HepG2 (cell line): ENCODE results near the gene SIMC1. TPM values are rescaled to one million over a fixed set of nuclear protein-coding genes. Genes with fewer than 3 reads are reported as not detected.

Experiments used
- ATAC-seq: fragments of 200-7000 bp; cut with Tn5 transposase; 3 replicates; pipeline ENCODE4 v1.9.1; 2020; ENCODE audit warnings: mild to moderate bottlenecking, moderate library complexity
- BruUV-seq: library from RNA; stranded (reverse); fragments of 400-500 nt; replicated peaks from 2 replicates; lab custom pipeline; 2021; lab: Mats Ljungman, UMichigan
- CTCF ChIA-PET: fragments of 300-600 bp; formaldehyde crosslinking; extraction: SDS; loops from one replicate; lab custom pipeline; 2021; ENCODE audit warnings: low total read pairs, inconsistent platforms, low intra/inter-chr PET ratio; lab: Yijun Ruan, JAX
- POLR2A ChIA-PET: fragments of 350-600 bp; sonication (Branson Sonifier 250); formaldehyde crosslinking; loops from one replicate; lab custom pipeline; 2020; ENCODE audit warnings: antibody characterized with exemption, inconsistent platforms; lab: Yijun Ruan, JAX
- DNase-seq: peaks from one replicate; pipeline ENCODE4 v3.0.0-alpha.2; 2015; ENCODE audit warnings: low spot score
- FAIRE-seq: peaks from 3 replicates; lab custom pipeline; 2011; peaks lifted over from hg19 to GRCh38; lab: Jason Lieb, UNC
- H2AFZ ChIP-seq: one replicate; pipeline ENCODE4 v1.6.1; 2011; ENCODE audit warnings: low read length, inconsistent platforms
- H3K27ac ChIP-seq: fragments of 300-600 bp; 3 replicates; pipeline ENCODE4 v1.8.0; 2011; ENCODE audit warnings: mixed run types, mild to moderate bottlenecking, mixed read lengths, low read length, inconsistent platforms; ENCODE audit not compliant: insufficient read depth; ENCODE audit errors: extremely low read length
- H3K27me3 ChIP-seq, 2 experiments: fragments of 200-600 bp in 1 of 2; 2 replicates in 1 of 2; 3 replicates in 1 of 2; pipeline versions ENCODE4 v1.6.0 to v1.8.0; 2011; ENCODE audit warnings: low read length in 2 of 2, mild to moderate bottlenecking in 2 of 2, moderate library complexity in 2 of 2, inconsistent platforms in 1 of 2; ENCODE audit not compliant: insufficient read depth in 2 of 2, control insufficient read depth in 1 of 2
- H3K36me3 ChIP-seq, 2 experiments: fragments of 200-600 bp in 1 of 2; replicated peaks in 1 of 2; 2 replicates in 1 of 2; 3 replicates in 1 of 2; pipeline versions ENCODE4 v1.5.1 to v1.8.0; 2011; ENCODE audit warnings: low read length in 2 of 2, inconsistent platforms in 1 of 2; ENCODE audit not compliant: insufficient read depth in 2 of 2, control insufficient read depth in 1 of 2
- H3K4me1 ChIP-seq: 2 replicates; pipeline ENCODE4 v1.5.1; 2012; ENCODE audit warnings: low read length, inconsistent platforms; ENCODE audit not compliant: insufficient read depth
- H3K4me2 ChIP-seq: 2 replicates; pipeline ENCODE4 v1.6.0; 2011; ENCODE audit warnings: low read depth, low read length, inconsistent platforms
- H3K4me3 ChIP-seq, 3 experiments: fragments of 200-600 bp in 1 of 3; sonication (generic), shearing (Covaris generic) in 1 of 3; replicated peaks in 1 of 3; 2 replicates each; pipeline ENCODE4 v1.5.1; 2011 to 2016; ENCODE audit warnings: low read length in 3 of 3, inconsistent platforms in 2 of 3, low read depth in 2 of 3, mild to moderate bottlenecking in 2 of 3, control low read depth in 1 of 3, mixed read lengths in 1 of 3; ENCODE audit not compliant: insufficient read depth in 1 of 3
- H3K79me2 ChIP-seq: one replicate; pipeline ENCODE4 v1.6.1; 2011; ENCODE audit warnings: low read length, inconsistent platforms; ENCODE audit not compliant: insufficient read depth
- H3K9ac ChIP-seq: 2 replicates; pipeline ENCODE4 v1.6.0; 2011; ENCODE audit warnings: mild to moderate bottlenecking, low read depth, low read length, inconsistent platforms; ENCODE audit not compliant: insufficient read depth
- H3K9me3 ChIP-seq: 2 replicates; pipeline ENCODE4 v1.5.1; 2012; ENCODE audit warnings: mild to moderate bottlenecking, low read length
- H4K20me1 ChIP-seq: 2 replicates; pipeline ENCODE4 v1.6.0; 2011; ENCODE audit warnings: inconsistent platforms, mild to moderate bottlenecking, low read length, moderate library complexity; ENCODE audit not compliant: insufficient read depth
- IKZF5 ChIP-seq: IDR thresholded peaks from 2 replicates; pipeline ENCODE4 v1.6.1; 2018; ENCODE audit warnings: missing genetic modification reagents, mild to moderate bottlenecking, missing compliant biosample characterization
- MXD3 ChIP-seq: IDR thresholded peaks from 2 replicates; pipeline ENCODE4 v1.6.1; 2016; ENCODE audit warnings: mild to moderate bottlenecking, missing biosample characterization, missing genetic modification reagents
- WGBS: methylation state at CpG from one replicate; pipeline ENCODE4 v1.1.6; 2017; ENCODE audit warnings: low lambda C conversion rate; 5-methylcytosine and 5-hydroxymethylcytosine counted together
- in situ Hi-C: cut with HindIII; loops from 2 replicates; pipeline ENCODE4 v1.10.0; 2017; ENCODE audit warnings: low pct_unique_long_range_greater_than_20kb; ENCODE audit not compliant: extremely low pct_ligation_motif_present
- intact Hi-C: fragments of 100-400 bp; cut with micrococcal nuclease; formaldehyde crosslinking; loops from one replicate; pipeline ENCODE4 v1.10.0; 2022; ENCODE audit not compliant: unreplicated experiment
- microRNA counts: library from miRNA; unstranded; fragments of <30 nt; microRNA quantifications from one replicate; lab custom pipeline; 2015
- microRNA-seq: library from miRNA; unstranded; fragments of <30 nt; microRNA quantifications from one replicate; pipeline ENCODE4, GENCODE V29; 2020
- polyA plus RNA-seq, 8 experiments: library from polyadenylated mRNA; depleted of rRNA in 3 of 8; stranded (reverse) in 7 of 8; unstranded in 1 of 8; fragments of >200 nt; fragmentation: Illumina TruSeq in 4 of 8; extraction: Trizol in 4 of 8; gene quantifications; 2 replicates each; pipeline versions ENCODE4 v1.2.1 to v1.2.3, GENCODE V29; 2011 to 2016; ENCODE audit warnings: low read depth in 4 of 8, missing spikeins in 1 of 8, mixed read lengths in 1 of 8; ENCODE audit not compliant: insufficient read depth in 1 of 8
- small RNA-seq, 3 experiments: library from RNA; depleted of rRNA; stranded (forward); fragments of <200 nt; gene quantifications; one replicate each; pipeline ENCODE3, GENCODE V24; 2012; ENCODE audit warnings: low read depth in 2 of 3, low replicate concordance in 1 of 3; ENCODE audit not compliant: insufficient read length in 3 of 3, insufficient read depth in 2 of 3
- total RNA-seq, 5 experiments: library from RNA; depleted of rRNA; stranded (reverse); fragments of >200 nt; fragmentation: Illumina TruSeq; extraction: Trizol; gene quantifications; 2 replicates each; pipeline ENCODE4 v1.2.3, GENCODE V29; 2016; ENCODE audit warnings: low read depth in 1 of 5

Gene SIMC1
- total and polyA plus RNA-seq, 2 of the 13 experiments (the other 11 are each of a cell fraction or from before 2014, with no cell fraction given) = 5.4 to 6.8 TPM

DNA sequence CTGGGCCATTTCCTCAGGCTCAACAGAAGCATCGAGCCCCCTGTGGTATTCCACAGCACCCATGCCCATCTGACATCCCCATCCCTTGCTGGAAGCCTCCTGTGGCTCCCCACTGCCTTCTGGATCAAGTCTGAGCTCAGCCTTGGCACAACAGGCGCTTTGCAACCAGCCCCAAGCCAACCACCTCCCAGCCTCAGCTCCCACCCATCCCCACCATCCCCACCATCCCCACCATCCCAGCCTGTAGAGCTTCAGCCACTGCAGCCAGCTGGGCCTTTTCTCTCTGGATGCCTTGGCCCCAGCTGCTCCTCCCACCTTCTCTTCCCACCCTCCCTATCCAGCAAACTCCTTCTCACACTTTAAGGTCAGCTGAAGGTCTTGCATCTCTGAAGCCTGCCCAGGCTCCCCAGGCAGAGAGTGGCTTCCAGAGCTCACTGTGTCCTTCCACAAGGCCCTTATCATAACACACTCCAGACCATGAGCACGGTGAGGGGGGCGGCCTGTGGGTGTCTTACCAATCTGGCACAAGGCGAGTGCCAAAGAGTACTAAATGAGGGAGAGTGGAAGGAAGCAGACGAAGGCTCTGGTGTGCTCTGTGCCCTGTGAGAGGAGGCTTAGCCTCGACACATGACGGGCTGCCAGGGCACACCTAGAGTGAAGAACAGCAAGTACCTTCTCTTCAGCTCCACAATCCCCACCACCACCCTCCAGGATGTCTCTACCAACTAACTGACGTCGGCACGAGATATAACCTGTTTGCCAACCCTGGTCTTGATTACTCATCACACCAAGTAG lies 156.9 kb downstream of the SIMC1 start:
- CTCF ChIA-PET = no interaction called here
- in situ Hi-C loops = no loop called here
- Histone ChIP-seq H3K4me1 (peaks cover 3% of the 10 kb centered on the region), H3K9ac (no peak overlapping the region), H3K27ac (no peak overlapping the region), H3K4me2 (no peak overlapping the region), H3K79me2 (no peaks in the 10 kb centered on the region), H3K27me3 (no peaks in the 10 kb centered on the region), H3K36me3 (peaks cover 2 to 6% of the 10 kb centered on the region in 2 experiments; a peak in 2 of 5 replicates), H4K20me1 (no peaks in the 10 kb centered on the region; the same call in 1 of the 2 replicates), H3K4me3 (no peak overlapping the region), H2AFZ (no peak overlapping the region), H3K9me3 (no peaks in the 10 kb centered on the region)
- WGBS = 91% methylated on average over 10 of the region's 11 CpGs
- DNase-seq = no peak
- POLR2A ChIA-PET = no interaction called here
- FAIRE-seq = no peak
- TF ChIP-seq IKZF5 (no peak), MXD3 (no peak)
- intact Hi-C loops = no loop called here
- no TSS peak for BruUV-seq
- ATAC-seq = no peak

MicroRNAs encoded within 50 kb of the gene (microRNA counts, 767-probe panel; counts per million panel counts)
- not detected for microRNA hsa-miR-1271-5p (lab: Ali Mortazavi, UCI)

Small RNAs within 50 kb of the gene (microRNA-seq; reads per million reads assigned to microRNA genes)
- not detected for gene MIR1271

Small RNAs within 50 kb of the gene (small RNA-seq; reads per million reads assigned to genes)
- 0 reads per million in 3 experiments for gene MIR1271

Other genes with a start within 250 kb of the SIMC1 start
- 63.6 and 81.6 TPM in 2 replicates for gene KIAA1191, start 123.3 kb downstream of the SIMC1 start, total RNA-seq (2016; rRNA removed; fragmentation: Illumina TruSeq; extraction: Trizol)
- 103 and 115 TPM in 2 replicates for gene KIAA1191, start 123.3 kb downstream of the SIMC1 start, polyA plus RNA-seq (2011; rRNA removed)
- gene ARL10, start 127.1 kb downstream of the SIMC1 start, total RNA-seq (2016; rRNA removed; fragmentation: Illumina TruSeq; extraction: Trizol) = 0.01 and 0.18 TPM in 2 replicates
- 0.22 and 0.50 TPM in 2 replicates for gene ARL10, start 127.1 kb downstream of the SIMC1 start, polyA plus RNA-seq (2011; rRNA removed)
- gene NOP16, start 150.2 kb downstream of the SIMC1 start, total RNA-seq (2016; rRNA removed; fragmentation: Illumina TruSeq; extraction: Trizol) = 48.4 and 58.4 TPM in 2 replicates
- gene NOP16, start 150.2 kb downstream of the SIMC1 start, polyA plus RNA-seq (2011; rRNA removed) = 43.3 and 45.9 TPM in 2 replicates
- gene HIGD2A, start 150.3 kb downstream of the SIMC1 start, total RNA-seq (2016; rRNA removed; fragmentation: Illumina TruSeq; extraction: Trizol) = 89.2 and 95.7 TPM in 2 replicates
- gene HIGD2A, start 150.3 kb downstream of the SIMC1 start, polyA plus RNA-seq (2011; rRNA removed) = 146 TPM in 2 replicates
- 30.7 and 33.8 TPM in 2 replicates for gene CLTB, start 178.1 kb downstream of the SIMC1 start, total RNA-seq (2016; rRNA removed; fragmentation: Illumina TruSeq; extraction: Trizol)
- gene CLTB, start 178.1 kb downstream of the SIMC1 start, polyA plus RNA-seq (2011; rRNA removed) = 23.3 and 24.8 TPM in 2 replicates
- gene FAF2, start 210.0 kb downstream of the SIMC1 start, total RNA-seq (2016; rRNA removed; fragmentation: Illumina TruSeq; extraction: Trizol) = 21.5 and 34.3 TPM in 2 replicates
- 24.6 and 27.8 TPM in 2 replicates for gene FAF2, start 210.0 kb downstream of the SIMC1 start, polyA plus RNA-seq (2011; rRNA removed)